DMS53 treated with DMSO at 0.1 percent for 48 hours (cell line): ENCODE data around the gene PHF1.
"Not testable (repeated sequence)": the region's sequence is repeated elsewhere in the genome, so short reads cannot be mapped to it uniquely, and the experiment has no call there.

ENCODE experiments used
- DNase-seq: peaks from one replicate; lab custom pipeline; 2025; ENCODE audit not compliant: unreplicated experiment; lab: John Stamatoyannopoulos, UW

The PHF1 gene

DNA sequence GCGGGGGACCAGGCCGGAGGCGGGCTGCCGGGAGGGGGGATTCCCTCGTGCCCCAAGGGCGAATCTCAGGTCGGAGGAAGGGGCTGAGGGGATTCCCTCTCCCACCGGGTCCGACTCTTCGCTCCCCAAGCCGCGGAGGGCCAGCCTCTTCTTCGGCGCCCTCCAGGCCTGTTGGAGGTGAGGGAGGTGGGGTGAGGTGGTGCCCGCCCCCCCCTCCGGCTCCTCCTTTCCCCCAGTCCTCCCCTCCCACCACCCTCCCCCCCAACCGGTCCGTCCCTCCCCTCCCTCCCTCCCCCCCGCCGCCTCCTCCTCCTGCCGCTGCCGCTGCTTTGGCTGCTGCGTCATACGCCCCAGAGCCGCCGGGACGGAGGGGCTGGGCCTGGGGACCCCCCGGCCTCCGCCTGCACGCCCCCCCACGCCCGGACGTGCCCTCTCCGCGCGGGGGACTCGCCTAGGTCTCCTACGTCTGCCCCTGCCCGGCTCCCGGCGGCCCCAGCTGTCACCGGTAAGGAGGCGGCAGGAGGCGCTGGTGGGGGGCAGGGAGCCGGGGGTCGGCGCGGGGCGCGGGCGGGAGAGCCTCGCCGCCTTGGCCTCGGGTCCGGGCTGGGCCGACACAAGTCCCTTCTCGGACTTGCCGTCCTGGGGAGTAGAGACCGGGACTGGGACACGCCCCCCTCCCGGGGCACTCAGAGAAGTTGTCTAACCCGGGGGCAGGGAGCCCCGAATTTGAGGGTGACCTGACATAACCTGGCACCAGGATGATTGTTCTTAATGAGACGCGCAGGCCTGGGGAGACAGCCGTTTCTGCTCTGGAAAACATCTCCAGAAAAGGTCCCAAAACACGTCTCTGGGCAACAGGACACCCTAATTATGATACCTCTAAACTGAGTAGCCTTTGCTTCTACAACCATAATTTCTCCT lies at the start of gene PHF1:
Gene PHF1 (plus strand): TSS at position 304 of the 921 bp plus-strand sequence. CDS start 1,250 bp downstream, outside the sequence.
- DNase-seq = no peak

DNA sequence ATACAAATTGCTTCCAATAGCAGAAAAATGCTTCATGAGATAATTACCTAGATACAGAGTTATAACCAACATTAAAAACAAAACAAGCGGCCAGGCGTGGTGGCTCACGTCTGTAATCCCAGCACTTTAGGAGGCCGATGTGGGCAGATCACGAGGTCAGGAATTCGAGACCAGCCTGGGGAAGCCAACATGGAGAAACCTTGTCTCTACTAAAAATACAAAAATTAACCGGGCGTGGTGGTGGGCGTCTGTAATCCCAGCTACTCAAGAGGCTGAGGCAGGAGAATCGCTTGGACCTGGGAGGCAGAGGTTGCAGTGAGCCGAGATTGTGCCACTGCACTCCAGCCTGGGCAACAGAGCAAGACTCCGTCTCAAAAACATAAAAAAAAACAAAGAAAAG lies 47.3 kb upstream of the PHF1 start:
- not testable (repeated sequence) for DNase-seq

DNA sequence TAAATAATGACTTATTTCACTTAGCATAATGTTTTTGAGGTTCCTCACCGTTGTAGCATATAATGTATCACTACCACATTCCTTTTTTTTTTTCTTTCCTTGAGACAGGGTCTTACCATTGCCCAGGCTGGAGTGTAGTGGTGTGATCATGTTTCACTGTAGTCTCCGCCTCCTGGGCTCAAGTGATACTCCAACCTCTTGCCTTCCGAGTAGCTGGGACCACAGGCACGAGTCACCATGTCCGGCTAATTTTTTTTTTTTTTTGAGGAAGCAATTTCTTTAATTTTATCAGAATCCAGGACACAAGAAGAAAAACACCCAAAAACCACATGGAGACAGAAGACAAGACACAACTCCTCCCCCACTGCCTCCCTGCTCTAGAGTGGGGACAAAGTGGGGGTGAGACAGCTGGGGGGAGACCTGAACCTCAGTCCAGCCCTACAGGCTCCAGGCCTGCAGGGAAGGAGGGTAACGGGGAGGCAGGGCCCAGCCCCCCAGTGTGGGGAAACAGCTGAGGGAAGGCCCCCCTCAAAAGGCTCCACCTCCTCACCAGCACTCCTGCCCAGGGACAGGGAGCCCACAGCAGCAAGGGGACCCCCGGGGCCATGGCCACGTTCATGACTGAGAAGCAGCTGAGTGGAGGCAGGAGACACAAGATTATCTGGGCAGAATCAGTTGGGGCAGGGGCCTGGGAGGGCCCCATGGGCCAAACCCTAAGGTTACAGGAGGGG lies 46.2 kb upstream of the PHF1 start:
- DNase-seq = peak; percentile 73

DNA sequence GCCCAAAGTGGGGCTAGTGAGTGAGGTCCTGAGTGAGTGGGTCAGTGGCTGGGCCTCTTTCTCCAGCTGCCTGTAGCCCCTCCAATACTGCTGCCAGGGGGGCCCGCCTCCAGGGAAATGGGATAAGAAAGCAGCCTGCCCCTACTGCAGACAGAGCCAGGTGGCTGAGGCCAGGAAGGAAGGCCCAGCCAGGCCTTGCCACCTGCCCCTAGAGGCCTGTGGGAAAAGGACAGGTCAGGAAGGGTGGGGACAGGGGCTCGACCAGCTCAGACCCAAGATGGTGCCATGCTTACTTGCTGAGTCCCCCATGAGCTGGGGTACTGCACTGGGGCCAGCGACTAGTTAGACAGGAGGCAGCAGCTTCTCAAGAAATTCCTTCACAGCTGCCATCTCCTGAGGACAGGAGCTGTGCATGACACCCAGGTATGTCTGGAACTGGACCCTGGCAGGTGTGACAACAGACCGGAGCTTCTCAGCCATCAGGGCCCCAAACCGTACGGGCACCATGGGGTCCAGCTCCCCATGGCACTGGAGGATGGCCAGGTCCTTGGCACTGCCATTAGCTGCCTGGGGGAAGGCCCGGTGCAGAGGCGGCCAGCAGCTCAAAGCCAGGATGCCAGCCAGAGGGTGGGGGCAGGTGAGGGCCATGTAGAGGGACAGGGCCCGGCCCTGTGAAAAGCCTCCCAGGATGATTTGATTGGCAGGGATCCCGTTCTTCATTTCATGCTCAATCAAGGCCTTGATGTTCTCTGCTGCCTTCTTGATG lies 45.4 kb upstream of the PHF1 start:
- DNase-seq = not testable (repeated sequence)

DNA sequence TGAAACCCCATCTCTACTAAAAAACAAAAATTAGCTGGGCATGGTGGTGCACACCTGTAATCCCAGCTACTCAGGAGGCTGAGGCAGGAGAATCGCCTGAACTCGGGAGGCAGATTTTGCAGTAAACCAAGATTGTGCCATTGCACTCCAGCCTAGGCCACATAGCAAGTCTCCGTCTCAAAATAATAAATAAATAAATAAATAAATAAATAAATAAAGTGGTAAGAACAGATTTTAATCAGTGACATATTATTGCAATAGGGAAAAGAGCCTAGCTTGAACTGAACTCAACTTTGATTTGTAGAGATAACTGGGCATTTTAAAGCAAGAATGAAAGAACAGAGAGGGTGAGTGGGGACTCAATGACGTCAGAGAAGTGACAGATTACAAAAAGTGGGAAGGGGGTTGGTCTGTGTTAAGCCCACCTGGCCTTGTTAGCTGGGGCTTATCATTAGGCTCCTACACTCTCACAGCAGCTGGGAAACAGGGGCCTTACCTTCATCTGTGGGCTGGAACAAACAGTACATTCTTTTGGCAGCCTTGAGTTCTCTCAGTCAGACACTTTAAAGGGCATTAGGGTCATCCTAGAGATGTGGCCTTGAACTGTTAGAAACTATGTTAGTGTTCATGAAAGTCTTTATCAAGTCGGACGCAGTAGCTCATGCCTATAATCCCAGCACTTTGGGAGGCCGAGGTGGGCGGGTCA lies 43.7 kb upstream of the PHF1 start:
- DNase-seq = no peak

DNA sequence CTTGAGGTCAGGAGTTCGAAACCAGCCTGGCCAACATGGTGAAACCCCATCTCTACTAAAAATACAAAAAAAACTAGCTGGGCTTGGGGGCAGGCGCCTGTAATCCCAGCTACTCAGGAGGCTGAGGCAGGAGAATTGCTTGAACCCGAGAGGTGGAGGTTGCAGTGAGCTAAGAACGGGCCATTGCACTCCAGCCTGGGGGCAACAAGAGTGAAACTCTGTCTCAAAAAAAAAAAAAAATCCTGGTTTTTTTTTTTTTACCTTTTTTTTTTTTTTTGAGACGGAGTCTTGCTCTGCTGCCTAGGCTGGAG lies 43.1 kb upstream of the PHF1 start:
- DNase-seq = not testable (repeated sequence)

DNA sequence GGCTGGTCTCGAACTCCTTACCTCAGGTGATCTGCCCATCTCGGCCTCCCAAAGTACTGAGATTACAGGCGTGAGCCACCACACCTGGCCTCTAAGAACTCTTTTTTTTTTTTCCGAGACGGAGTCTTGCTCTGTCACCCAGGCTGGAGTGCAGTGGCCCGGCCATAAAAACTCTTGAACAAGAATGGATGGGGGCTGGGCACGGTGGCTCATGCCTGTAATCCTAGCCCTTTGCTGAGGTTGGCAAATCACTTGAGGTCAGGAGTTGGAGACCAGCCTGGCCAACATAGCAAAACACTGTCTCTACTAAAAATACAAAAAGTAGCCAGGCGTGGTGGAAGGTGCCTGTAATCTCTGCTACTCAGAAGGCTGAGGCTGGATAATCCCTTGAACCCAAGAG lies 38.9 kb upstream of the PHF1 start:
- DNase-seq = not testable (repeated sequence)

DNA sequence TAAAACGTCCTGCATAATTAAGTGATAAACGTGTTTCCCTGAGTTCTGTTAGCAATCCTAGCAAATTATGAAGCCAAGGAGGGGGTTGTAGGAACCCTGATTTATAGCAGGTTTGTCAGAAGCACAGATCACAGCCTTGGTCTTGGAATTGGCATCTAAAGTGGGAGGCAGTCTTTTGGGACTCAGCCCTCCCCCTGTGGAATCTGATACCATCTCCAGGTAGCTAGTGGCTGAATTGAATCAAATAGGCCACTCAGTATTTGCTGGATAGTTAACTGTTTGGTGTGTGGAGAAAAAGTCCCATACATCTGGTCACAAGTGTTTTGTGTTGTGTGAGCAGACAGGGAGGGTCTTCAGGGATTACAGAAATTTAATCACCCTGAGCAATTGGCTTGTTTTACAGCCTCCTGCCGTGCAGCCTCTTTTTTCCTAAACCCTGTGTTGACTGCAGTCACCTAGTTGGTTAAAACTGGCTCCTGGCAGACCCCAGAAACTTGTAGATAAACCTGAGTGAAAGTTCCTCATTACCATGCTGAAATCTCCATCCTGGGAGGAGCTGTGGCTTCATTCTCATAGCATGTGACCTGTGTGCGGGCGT lies 38.2 kb upstream of the PHF1 start:
- no peak for DNase-seq

DNA sequence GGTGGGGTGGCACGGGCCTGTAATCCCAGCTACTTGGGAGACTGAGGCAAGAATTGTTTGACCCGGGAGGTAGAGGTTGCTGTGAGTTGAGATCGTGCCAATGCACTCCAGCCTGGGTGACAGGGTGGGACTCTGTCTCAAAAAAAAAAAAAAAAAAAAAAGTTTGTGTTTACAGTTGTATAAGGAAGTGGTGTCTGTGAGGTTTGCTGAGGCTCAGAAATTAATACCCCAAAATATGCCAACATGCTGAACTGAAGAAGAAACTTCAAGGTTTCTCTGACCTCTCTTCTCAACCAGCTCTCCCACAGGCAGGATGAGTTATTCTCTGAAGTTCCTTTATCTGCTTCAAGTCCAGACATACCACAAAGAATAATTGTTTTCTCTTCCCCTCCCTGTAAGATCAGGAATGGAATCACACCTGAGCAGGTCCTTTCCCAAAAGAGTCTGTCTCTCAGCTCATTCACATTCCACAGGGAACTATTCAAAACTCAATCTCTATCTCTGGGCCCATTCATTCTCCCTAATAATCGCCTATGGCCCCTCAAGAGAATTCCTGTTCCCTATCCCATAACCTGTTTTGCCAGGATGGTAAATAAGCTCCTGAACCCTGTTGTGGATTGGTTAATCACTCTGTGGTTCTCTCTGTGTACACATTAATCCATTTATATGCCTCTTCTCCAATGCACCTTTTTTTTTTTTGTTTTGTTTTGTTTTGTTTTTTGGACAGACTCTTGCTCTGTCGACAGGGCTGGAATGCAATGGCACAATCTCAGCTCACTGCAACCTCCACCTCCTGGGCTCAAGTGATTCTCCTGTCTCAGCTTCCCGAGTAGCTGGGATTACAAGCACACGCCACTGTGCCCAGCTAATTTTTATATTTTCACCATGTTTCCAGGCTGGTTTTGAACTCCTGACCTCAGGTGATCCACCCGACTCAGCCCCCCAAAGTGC lies 36.6 kb upstream of the PHF1 start:
- DNase-seq = no peak

DNA sequence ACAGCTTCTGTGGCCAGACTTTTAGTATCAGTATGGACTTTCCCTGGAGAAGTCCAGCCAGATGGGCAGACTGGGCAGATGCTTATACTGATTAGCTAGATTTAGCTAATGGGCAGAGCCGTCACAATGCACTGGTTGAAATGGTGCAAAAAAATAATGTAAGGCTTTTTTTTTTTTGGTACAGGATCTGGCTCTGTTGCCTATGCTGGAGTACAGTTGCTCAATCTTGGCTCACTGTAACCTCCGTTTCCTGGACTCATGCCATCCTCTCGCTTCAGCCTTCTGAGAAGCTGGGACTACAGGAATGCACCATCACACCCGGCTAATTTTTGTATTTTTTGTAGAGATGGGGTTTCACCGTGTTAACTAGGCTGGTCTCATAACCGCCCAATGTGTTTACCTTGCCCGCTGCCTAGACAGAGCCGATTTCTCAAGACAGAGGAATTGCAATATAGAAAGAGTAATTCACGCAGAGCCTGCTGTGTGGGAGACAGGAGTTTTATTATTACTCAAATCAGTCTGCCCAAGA lies 35.6 kb upstream of the PHF1 start:
- no peak for DNase-seq

DNA sequence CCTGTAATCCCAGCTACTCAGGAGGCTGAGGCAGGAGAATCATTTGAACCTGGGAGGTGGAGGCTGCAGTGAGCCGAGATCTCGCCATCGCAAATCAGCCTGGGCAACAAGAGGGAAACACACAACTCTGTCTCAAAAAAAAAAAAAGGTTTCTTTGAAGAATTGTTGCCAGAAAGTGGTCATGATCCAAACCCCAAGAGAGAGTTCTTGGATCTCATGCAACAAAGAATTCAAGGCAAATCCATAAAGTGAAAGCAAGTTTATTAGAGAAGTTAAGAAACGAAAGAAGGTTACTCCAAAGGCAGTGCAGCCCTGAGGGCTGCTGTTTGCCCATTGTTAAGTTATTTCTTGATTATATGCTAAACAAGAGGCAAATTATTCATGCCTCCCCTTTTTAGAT lies 33.6 kb upstream of the PHF1 start:
- no peak for DNase-seq

DNA sequence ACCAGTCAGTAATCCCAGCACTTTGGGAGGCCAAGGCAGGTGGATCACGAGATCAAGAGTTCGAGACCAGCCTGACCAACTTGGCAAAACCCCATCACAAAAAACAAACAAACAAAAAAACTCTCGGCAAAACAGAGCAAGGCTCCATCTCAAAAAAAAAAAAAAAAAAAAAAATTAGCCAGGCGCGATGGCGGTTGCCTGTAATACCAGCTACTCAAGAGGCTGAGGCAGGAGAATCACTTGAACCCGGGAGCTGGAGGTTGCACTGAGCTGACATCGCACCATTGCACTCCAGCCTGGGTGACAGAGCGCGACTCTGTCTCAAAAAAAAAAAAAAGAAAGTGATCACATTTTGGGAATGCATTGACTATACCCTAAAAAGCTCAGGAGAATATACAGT lies 31.6 kb upstream of the PHF1 start:
- not testable (repeated sequence) for DNase-seq

DNA sequence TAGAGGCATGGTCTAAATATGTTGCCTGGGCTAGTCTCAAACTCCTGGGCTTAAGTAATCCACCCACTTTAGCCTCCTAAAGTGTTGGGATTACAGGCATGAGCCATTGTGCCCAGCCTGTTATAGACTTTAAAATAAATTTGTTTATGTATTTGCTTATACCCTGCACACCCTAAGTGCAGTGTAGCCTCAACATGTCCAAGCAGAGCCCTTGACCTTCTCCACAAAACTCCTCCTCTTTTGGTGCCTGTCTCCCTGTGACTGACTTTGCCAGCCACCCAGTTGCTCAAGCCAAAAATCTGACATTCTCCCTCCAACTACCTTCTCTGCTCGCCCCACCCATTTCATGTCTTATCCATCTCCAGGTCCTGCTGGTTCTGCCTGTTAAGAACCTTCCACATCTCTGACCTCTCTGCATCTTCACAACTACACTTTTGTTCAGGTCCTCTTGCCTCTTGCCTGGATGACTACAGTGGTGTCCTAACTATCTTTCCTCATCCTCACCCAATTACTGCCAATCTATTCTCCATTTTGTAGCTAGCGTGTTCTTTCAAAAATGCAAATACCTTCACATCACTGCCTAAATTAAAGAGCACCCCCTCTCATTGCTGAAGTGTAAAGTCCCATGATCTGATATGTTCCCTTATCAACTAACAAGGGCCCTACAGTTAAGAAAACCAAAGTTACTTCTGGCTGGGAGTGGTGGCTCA lies 30.4 kb upstream of the PHF1 start:
- no peak for DNase-seq

DNA sequence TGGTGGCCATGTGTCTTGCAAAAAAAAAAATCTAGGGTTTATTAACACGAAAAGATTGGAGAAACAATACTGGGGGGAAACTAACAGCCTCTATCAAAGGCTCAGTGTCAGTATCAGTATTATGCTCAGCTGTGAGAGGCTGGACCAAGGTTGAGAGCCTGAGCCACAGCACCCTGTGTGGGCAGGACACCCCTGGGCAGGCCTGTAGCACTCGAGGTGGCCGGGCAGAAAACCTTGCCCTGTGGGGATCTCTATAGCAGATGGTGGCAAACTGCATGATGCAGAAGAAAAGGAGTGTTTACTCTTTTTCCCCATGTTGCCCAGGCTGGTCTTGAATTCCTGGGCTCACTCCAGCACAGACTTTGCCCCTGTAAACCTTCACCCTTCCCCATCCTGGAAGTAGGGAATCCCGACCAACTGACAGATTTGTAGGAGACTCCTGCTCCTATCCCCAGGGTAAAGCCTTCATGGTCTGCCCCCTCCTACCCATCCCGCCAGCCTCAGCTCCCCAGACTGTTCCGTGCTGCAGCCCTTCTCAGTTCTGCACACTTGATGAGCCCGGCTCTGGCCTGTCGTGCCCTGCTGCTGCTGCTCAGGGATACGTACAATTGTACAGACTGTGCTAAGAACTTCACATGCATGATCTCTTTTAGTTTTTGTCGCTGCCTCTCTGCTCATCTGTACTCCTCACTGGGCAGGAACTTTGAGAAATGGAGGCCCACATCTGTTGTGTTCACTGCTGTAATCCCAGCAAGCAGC lies 27.2 kb upstream of the PHF1 start:
- no peak for DNase-seq

DNA sequence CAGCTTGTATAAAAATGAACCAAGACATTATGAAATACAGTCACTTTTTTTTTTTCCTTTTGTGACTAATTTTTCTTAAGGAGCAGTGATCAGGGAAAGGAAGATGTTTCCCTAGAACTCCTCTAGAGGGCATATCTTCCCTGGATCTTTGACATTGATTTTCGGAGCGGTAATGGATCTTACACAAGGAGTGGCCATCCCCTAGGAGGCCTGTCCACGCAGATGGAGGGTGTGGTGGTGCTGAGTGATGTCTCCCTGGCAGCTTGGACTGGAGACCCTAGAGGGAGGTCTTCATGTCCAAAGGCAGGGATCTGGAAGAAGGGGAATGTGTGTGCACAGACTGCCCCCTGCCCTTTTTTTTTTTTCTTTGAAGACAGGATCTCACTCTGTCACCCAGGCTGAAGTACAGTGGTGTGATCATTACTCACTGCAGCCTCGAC lies 26.2 kb upstream of the PHF1 start:
- no peak for DNase-seq

DNA sequence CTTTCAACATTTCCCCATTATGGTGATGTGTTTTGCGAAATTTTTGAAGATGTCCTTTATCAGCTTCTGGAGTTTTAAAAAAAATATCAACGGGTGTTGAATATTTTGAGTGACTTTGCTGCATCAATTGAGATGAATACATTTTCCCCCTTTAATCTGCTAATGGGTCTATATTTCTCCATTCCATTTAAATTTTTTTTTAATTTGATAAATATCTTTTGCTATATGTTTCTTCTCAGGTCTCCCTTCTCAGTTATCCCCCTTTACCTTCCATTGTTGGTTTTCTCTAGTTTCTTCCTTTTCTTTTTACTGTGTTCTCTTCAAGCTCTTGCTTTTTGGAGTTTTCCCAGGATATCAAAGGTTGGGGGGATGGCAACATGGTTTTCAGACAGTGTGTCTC lies 20.6 kb upstream of the PHF1 start:
- DNase-seq = no peak

DNA sequence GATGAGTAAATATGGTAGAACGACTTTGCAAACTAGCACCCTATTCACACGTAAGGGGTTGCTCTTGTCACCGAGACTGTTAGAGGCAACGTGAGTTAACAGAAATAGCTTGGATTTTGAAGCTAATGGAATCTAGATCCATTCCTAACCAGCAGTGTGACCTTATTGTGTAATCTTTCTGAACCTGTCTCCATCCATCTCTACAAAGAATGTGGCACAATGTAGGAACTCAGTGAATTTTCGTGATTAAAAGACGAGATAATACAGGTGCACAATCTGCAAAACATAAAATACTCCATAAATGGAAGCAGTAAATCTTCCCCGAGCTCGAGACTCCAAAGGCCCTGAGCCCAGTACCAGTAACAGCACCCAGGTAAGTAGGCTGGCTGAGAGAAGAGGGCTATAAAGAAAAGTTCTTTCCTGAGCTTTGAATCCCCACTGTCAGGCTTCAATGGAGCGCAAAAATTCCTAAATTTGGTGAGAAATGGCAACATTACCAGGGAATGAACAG lies 20.0 kb upstream of the PHF1 start:
- no peak for DNase-seq
